Endothelial cell of umbilical vein (primary cell): Measurements from ENCODE around the gene ALG11. TPM values are rescaled to one million over a fixed set of nuclear protein-coding genes. Genes with fewer than 3 reads are reported as not detected.
A peak's percentile ranks its signal among the peaks of the same experiment; 100 is the strongest.

ENCODE experiments used
- BruUV-seq: library from RNA; stranded (reverse); fragments of 400-500 nt; replicated peaks from 2 replicates; lab custom pipeline; 2021; lab: Mats Ljungman, UMichigan
- CTCF ChIA-PET: fragments of 300-600, 350-600 bp; sonication (Branson Sonifier 250); formaldehyde crosslinking; loops from one replicate; lab custom pipeline; 2021; ENCODE audit warnings: antibody characterized with exemption, inconsistent platforms; lab: Charles Lee
- POLR2A ChIA-PET: fragments of 300-600, 350-600 bp; sonication (Branson Sonifier 250); formaldehyde crosslinking; loops from one replicate; lab custom pipeline; 2021; ENCODE audit warnings: antibody characterized with exemption, inconsistent platforms; lab: Charles Lee
- DNase-seq: peaks from one replicate; pipeline ENCODE4 v3.0.0-alpha.2; 2011; ENCODE audit warnings: low read depth, low spot score
- FAIRE-seq: peaks from 2 replicates; lab custom pipeline; 2011; peaks lifted over from hg19 to GRCh38; lab: Jason Lieb, UNC
- H2AFZ ChIP-seq: 2 replicates; pipeline ENCODE4 v1.6.0; 2012; ENCODE audit warnings: low read depth, low read length, control low read depth, inconsistent platforms
- H3K27ac ChIP-seq: 2 replicates; pipeline ENCODE4 v1.5.1; 2011; ENCODE audit warnings: low read depth, mild to moderate bottlenecking, control low read depth, low read length, moderate library complexity; ENCODE audit not compliant: insufficient read depth
- H3K27me3 ChIP-seq, 2 experiments: 2 replicates each; pipeline versions ENCODE4 v1.6.0 to v1.6.1; 2011; ENCODE audit warnings: low read length in 2 of 2, mixed read lengths in 1 of 2; ENCODE audit not compliant: control insufficient read depth in 2 of 2, insufficient read depth in 2 of 2
- H3K36me3 ChIP-seq, 2 experiments: 2 replicates in 1 of 2; 3 replicates in 1 of 2; pipeline ENCODE4 v1.5.1; 2011; ENCODE audit warnings: low read length in 2 of 2, mild to moderate bottlenecking in 1 of 2, moderate library complexity in 1 of 2; ENCODE audit not compliant: control insufficient read depth in 2 of 2, insufficient read depth in 2 of 2; ENCODE audit errors: extremely low read depth in 1 of 2
- H3K4me1 ChIP-seq: 3 replicates; pipeline ENCODE4 v1.5.1; 2011; ENCODE audit warnings: mild to moderate bottlenecking, low read length; ENCODE audit not compliant: control insufficient read depth, insufficient read depth; ENCODE audit errors: extremely low read depth
- H3K4me2 ChIP-seq: 2 replicates; pipeline ENCODE4 v1.6.1; 2011; ENCODE audit warnings: low read length, control low read depth, mixed read lengths; ENCODE audit not compliant: insufficient read depth
- H3K4me3 ChIP-seq, 3 experiments: fragments of 200-600 bp in 1 of 3; sonication (generic), shearing (Covaris generic) in 1 of 3; replicated peaks in 1 of 3; 2 replicates each; pipeline ENCODE4 v1.5.1; 2011 to 2016; ENCODE audit warnings: control low read depth in 3 of 3, low read length in 3 of 3, mild to moderate bottlenecking in 2 of 3, inconsistent platforms in 1 of 3, low read depth in 1 of 3, moderate library complexity in 1 of 3; ENCODE audit not compliant: insufficient read depth in 1 of 3
- H3K79me2 ChIP-seq: 2 replicates; pipeline ENCODE4 v1.6.0; 2012; ENCODE audit warnings: low read length, inconsistent platforms; ENCODE audit not compliant: control insufficient read depth, insufficient read depth
- H3K9ac ChIP-seq: replicated peaks from 2 replicates; pipeline ENCODE3; 2011; ENCODE audit warnings: low read length, control low read depth; ENCODE audit not compliant: insufficient read depth; ENCODE audit errors: extremely low read depth
- H3K9me1 ChIP-seq: replicated peaks from 3 replicates; pipeline ENCODE4 v1.6.0; 2011; ENCODE audit warnings: mild to moderate bottlenecking, low read length; ENCODE audit not compliant: control insufficient read depth, insufficient read depth; ENCODE audit errors: extremely low read depth
- H3K9me3 ChIP-seq: replicated peaks from 2 replicates; pipeline ENCODE4 v1.5.1; 2012; ENCODE audit warnings: low read length, inconsistent platforms; ENCODE audit not compliant: control insufficient read depth, insufficient read depth
- H4K20me1 ChIP-seq: replicated peaks from 2 replicates; pipeline ENCODE3; 2011; ENCODE audit warnings: mild to moderate bottlenecking, low read length; ENCODE audit not compliant: control insufficient read depth, insufficient read depth; ENCODE audit errors: extremely low read depth
- CTCF ChIP-seq, 2 donors: IDR thresholded peaks; 1 replicate in 1 of 2; 2 replicates in 1 of 2; pipeline ENCODE4 v1.5.1; 2011; ENCODE audit warnings: low read length in 2 of 2, mild to moderate bottlenecking in 2 of 2, moderate library complexity in 2 of 2, control low read depth in 1 of 2, inconsistent platforms in 1 of 2, low read depth in 1 of 2; ENCODE audit not compliant: insufficient read depth in 1 of 2; ENCODE audit errors: extremely low read depth in 1 of 2
- EZH2 ChIP-seq: IDR thresholded peaks from 2 replicates; pipeline ENCODE4 v1.6.1; 2012; ENCODE audit warnings: borderline replicate concordance, low read depth, mild to moderate bottlenecking, moderate library complexity, low read length, inconsistent platforms; ENCODE audit not compliant: severe bottlenecking
- JUN ChIP-seq: IDR thresholded peaks from 2 replicates; pipeline ENCODE4 v1.6.1; 2011; ENCODE audit warnings: borderline replicate concordance, low read depth; ENCODE audit not compliant: insufficient read length, insufficient read depth
- MYC ChIP-seq: IDR thresholded peaks from one replicate; pipeline ENCODE4 v1.6.1; 2011; ENCODE audit warnings: mild to moderate bottlenecking, low read depth, low read length
- POLR2A ChIP-seq: IDR thresholded peaks from 2 replicates; pipeline ENCODE4 v1.6.1; 2012; ENCODE audit warnings: low read depth, mild to moderate bottlenecking, control low read depth, low read length
- dilution Hi-C: fragments of 300-500 bp; cut with MboI; formaldehyde crosslinking; loops from one replicate; pipeline ENCODE4 v1.15.0; 2019; ENCODE audit warnings: low sequenced_read_pairs; ENCODE audit not compliant: extremely low pct_ligation_motif_present
- intact Hi-C: fragments of 100-400 bp; cut with micrococcal nuclease; formaldehyde crosslinking; loops from one replicate; pipeline ENCODE4 v1.10.0; 2022
- polyA plus RNA-seq, 4 experiments: library from polyadenylated mRNA; depleted of rRNA in 3 of 4; stranded (reverse) in 3 of 4; unstranded in 1 of 4; fragments of >200 nt; gene quantifications; 2 replicates each; pipeline versions ENCODE4 v1.2.1 to v1.2.3, GENCODE V29; 2011 to 2012; ENCODE audit warnings: missing spikeins in 1 of 4
- total RNA-seq: library from RNA; stranded (reverse); gene quantifications from 2 replicates; pipeline ENCODE4 v1.2.3, GENCODE V29; 2021
- TF ChIP-seq, protein P1 (sequence below): IDR thresholded peaks from 2 replicates; pipeline ENCODE4 v1.6.1; 2011; ENCODE audit not compliant: insufficient read depth, insufficient read length

ALG11 gene
- total and polyA plus RNA-seq, 2 donors (not counting 3 experiments of a cell fraction or from before 2014, with no cell fraction given), result 6.5 to 31.0 TPM

DNA sequence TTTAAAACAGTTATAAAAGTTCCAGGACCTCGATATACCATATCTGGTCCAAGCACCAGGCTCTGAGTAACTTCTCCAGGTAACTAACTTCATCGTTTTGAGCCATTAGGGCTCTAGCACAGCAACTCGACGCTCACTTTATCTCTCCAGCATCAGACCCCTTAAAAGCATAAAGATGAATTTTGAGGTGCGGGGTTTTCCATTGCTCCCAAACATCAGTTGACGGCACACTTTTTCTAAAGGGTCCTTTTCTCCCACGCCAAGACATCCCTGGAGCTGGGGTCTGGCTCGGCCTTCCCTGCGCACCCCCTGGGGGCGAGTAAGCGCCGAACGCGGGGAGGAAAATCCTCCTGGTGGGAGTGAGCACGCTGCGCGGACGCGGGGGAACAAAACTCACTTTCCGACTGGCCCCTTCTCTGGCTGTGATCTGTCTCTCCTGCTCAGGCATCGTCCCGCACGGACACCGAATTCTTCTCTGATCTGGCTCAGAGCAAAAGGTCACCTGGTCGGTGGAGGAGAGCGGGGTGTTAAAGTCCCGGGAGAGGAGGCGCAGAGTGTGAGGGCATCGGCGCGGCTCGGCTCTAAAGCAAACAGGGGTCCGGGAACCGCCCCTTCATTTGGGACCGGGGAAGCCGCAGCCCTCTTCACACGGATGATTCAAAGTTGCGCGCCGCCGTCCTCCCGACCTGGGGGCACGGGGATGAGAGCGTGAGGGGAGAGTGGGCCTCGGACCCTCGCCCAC is 1.1 kb upstream of the ALG11 start, which contains the start of gene ATP7B:
ATP7B (minus strand) TSS at position 561 of the 742 bp plus-strand sequence; CDS start at position 448, 113 bp downstream.
- Histone ChIP-seq H3K4me3 (peak within 1 kb of the TSS; percentile 51 to 88 (median 74)), H4K20me1 (no peaks in the 10 kb centered on the region), H3K4me2 (peak within 1 kb of the TSS; percentile 89), H3K36me3 (no peaks in the 10 kb centered on the region), H3K27ac (peak within 1 kb of the TSS; percentile 72), H3K4me1 (peaks cover 14% of the 10 kb centered on the region), H3K9ac (peak within 1 kb of the TSS; percentile 91), H3K9me1 (no peaks in the 10 kb centered on the region), H2AFZ (peak within 1 kb of the TSS; percentile 94), H3K27me3 (peaks cover 13 to 14% of the 10 kb centered on the region in 2 experiments), H3K9me3 (no peaks in the 10 kb centered on the region), H3K79me2 (peaks cover 25% of the 10 kb centered on the region)
- DNase-seq, result peak; percentile 10
- POLR2A ChIA-PET, result no interaction called here
- intact Hi-C loops, result loop anchor here (1.0 to 5.0 kb wide), 4 partner anchors 10 to 429 kb away; partner anchors contain the start of genes DHRS12 and WDFY2
- dilution Hi-C loops, result no loop called here
- BruUV-seq, result TSS peak; percentile 12
- no peak for FAIRE-seq
- TF ChIP-seq CTCF (IDR thresholded peaks at IDR 0.05; ENCODE audit: extremely low read depth in 1 of 2, insufficient read depth in 1 of 2, low read depth in 1 of 2, low read length in 2 of 2) (peak in 1 of 2 donors; percentile 13), JUN (no peak)
- CTCF ChIA-PET, result interaction anchor here (1.6 kb wide), 1 partner anchor 190 kb away, joined by 5 read pairs; no protein-coding TSS in a partner anchor

- BruUV-seq, result TSS peak; percentile 65
- POLR2A ChIA-PET, result no interaction called here
- TF ChIP-seq POLR2A, result no peak
- no peak for TF ChIP-seq EZH2
- no peak for TF ChIP-seq MYC
- TF ChIP-seq, protein P1, sequence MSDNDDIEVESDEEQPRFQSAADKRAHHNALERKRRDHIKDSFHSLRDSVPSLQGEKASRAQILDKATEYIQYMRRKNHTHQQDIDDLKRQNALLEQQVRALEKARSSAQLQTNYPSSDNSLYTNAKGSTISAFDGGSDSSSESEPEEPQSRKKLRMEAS, result no peak
- Histone ChIP-seq H3K27me3 (peaks cover 13 to 14% of the 10 kb centered on the region in 2 experiments), H3K4me1 (peaks cover 14% of the 10 kb centered on the region), H3K36me3 (no peaks in the 10 kb centered on the region), H3K4me2 (peak overlapping the region; percentile 88), H4K20me1 (no peaks in the 10 kb centered on the region), H3K79me2 (peaks cover 29% of the 10 kb centered on the region), H3K27ac (peak overlapping the region; percentile 72), H3K9me1 (no peaks in the 10 kb centered on the region), H2AFZ (peak overlapping the region; percentile 50), H3K9me3 (no peaks in the 10 kb centered on the region), H3K4me3 (peak overlapping the region; percentile 51 to 88 (median 58)), H3K9ac (peak overlapping the region; percentile 91)
- no peak for FAIRE-seq
- dilution Hi-C loops (no loop called here), intact Hi-C loops (loop anchor here (1.0 to 5.0 kb wide), 5 partner anchors 49 to 560 kb away; partner anchors contain the start of genes DHRS12, INTS6 and WDFY2)
- DNase-seq, result no peak
- CTCF ChIA-PET, result interaction anchor here (0.9 to 1.6 kb wide), 10 partner anchors 10 to 438 kb away, joined by 3 to 7 read pairs (median 3); partner anchors contain the start of genes NEK5 and TMEM272
Observed at GRCh38 chr13:52012512-52012836, 276 bp downstream of the ALG11 start.
